ENCODE measurements around the gene ARHGAP11A.

Gene ARHGAP11A

DNA sequence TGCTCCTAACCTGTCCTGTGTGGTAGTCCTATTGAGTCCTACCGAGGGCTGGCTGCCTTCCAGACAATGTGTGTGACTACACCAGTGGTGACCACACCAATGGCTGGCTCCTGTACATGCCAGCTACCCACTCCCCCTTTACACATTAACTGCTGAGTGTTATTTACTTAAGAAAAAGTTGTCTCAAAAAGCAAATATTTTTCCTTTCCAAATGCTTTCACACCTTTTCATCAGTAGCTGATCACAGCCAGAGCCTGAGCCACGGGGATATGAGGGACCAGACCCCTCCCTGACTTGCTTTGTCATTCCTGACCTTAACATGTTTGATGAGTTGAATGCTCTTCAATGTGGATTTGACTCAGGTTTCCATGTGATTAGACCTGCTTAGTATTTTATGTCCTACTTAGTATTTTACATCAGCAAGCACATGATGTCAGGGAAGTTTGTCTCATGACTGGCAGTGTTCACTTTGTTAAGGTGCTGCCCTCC lies 72.9 kb downstream of the ARHGAP11A start:
- DNase-seq, result no peak
